Astrocyte (in vitro differentiated cells and primary cell): ENCODE data around the gene ZDHHC21. TPM values are rescaled to one million over a fixed set of nuclear protein-coding genes. Genes with fewer than 3 reads are reported as not detected.
"Not testable (repeated sequence)": the region's sequence is repeated elsewhere in the genome, so short reads cannot be mapped to it uniquely, and the experiment has no call there.

Experiments
- DNase-seq: peaks from one replicate; pipeline ENCODE4 v3.0.0-alpha.2; 2010; ENCODE audit warnings: low read depth
- FAIRE-seq: peaks from 2 replicates; lab custom pipeline; 2011; peaks lifted over from hg19 to GRCh38; lab: Jason Lieb, UNC
- H2AFZ ChIP-seq: 2 replicates; pipeline ENCODE4 v1.6.0; 2012; ENCODE audit warnings: low read depth, low read length, inconsistent platforms
- H3K27ac ChIP-seq: 2 replicates; pipeline ENCODE4 v1.5.1; 2011; ENCODE audit warnings: low read depth, low read length, inconsistent platforms
- H3K27me3 ChIP-seq: 2 replicates; pipeline ENCODE4 v1.6.0; 2011; ENCODE audit warnings: low read length, inconsistent platforms; ENCODE audit not compliant: insufficient read depth
- H3K36me3 ChIP-seq: 2 replicates; pipeline ENCODE4 v1.5.1; 2011; ENCODE audit warnings: low read length, inconsistent platforms; ENCODE audit not compliant: insufficient read depth
- H3K4me1 ChIP-seq: 2 replicates; pipeline ENCODE4 v1.5.1; 2011; ENCODE audit warnings: low read length, inconsistent platforms; ENCODE audit not compliant: insufficient read depth
- H3K4me2 ChIP-seq: 2 replicates; pipeline ENCODE4 v1.6.0; 2012; ENCODE audit warnings: low read length, inconsistent platforms
- H3K4me3 ChIP-seq: 2 replicates; pipeline ENCODE4 v1.5.1; 2011; ENCODE audit warnings: low read depth, mild to moderate bottlenecking, low read length, inconsistent platforms; ENCODE audit not compliant: insufficient read depth
- H3K79me2 ChIP-seq: 2 replicates; pipeline ENCODE4 v1.6.0; 2012; ENCODE audit warnings: mild to moderate bottlenecking, low read length, inconsistent platforms; ENCODE audit not compliant: insufficient read depth
- H3K9ac ChIP-seq: 2 replicates; pipeline ENCODE4 v1.6.0; 2012; ENCODE audit warnings: mild to moderate bottlenecking, low read length, inconsistent platforms
- H3K9me3 ChIP-seq: 2 replicates; pipeline ENCODE4 v1.5.1; 2012; ENCODE audit warnings: low read depth, mild to moderate bottlenecking, low read length, inconsistent platforms; ENCODE audit not compliant: insufficient read depth
- H4K20me1 ChIP-seq: 2 replicates; pipeline ENCODE4 v1.6.0; 2012; ENCODE audit warnings: low read length, inconsistent platforms; ENCODE audit not compliant: insufficient read depth
- H3K27ac Mint-ChIP-seq: one replicate; pipeline ENCODE4 v1.8.0; 2021; ENCODE audit warnings: mild to moderate bottlenecking, mixed read lengths; ENCODE audit not compliant: unreplicated experiment
- H3K27me3 Mint-ChIP-seq: one replicate; pipeline ENCODE4 v1.8.0; 2021; ENCODE audit warnings: low read depth, mixed read lengths; ENCODE audit not compliant: unreplicated experiment
- H3K36me3 Mint-ChIP-seq: one replicate; pipeline ENCODE4 v1.8.0; 2021; ENCODE audit warnings: low read depth, mixed read lengths; ENCODE audit not compliant: unreplicated experiment
- H3K4me1 Mint-ChIP-seq: one replicate; pipeline ENCODE4 v1.8.0; 2021; ENCODE audit warnings: low read depth, mixed read lengths; ENCODE audit not compliant: unreplicated experiment
- H3K4me3 Mint-ChIP-seq: one replicate; pipeline ENCODE4 v1.8.0; 2021; ENCODE audit warnings: mild to moderate bottlenecking, moderate library complexity, mixed read lengths; ENCODE audit not compliant: unreplicated experiment
- H3K9me3 Mint-ChIP-seq: one replicate; pipeline ENCODE4 v1.8.0; 2021; ENCODE audit warnings: mild to moderate bottlenecking, mixed read lengths; ENCODE audit not compliant: unreplicated experiment
- EZH2 ChIP-seq: IDR thresholded peaks from 2 replicates; pipeline ENCODE4 v1.6.1; 2012; ENCODE audit warnings: mild to moderate bottlenecking, low read length, inconsistent platforms; ENCODE audit not compliant: insufficient read depth
- total RNA-seq: library from RNA; stranded (reverse); gene quantifications from 2 replicates; pipeline ENCODE4 v1.2.1, GENCODE V29; 2021
- TF ChIP-seq, protein P1 (sequence below): IDR thresholded peaks from 2 replicates; pipeline ENCODE4 v1.5.1; 2011; ENCODE audit warnings: low read depth, mild to moderate bottlenecking, inconsistent platforms, low read length, moderate library complexity; ENCODE audit not compliant: insufficient read depth

The ZDHHC21 gene
- total RNA-seq, 1 donor from 2014 or later, result 9.8 TPM

DNA sequence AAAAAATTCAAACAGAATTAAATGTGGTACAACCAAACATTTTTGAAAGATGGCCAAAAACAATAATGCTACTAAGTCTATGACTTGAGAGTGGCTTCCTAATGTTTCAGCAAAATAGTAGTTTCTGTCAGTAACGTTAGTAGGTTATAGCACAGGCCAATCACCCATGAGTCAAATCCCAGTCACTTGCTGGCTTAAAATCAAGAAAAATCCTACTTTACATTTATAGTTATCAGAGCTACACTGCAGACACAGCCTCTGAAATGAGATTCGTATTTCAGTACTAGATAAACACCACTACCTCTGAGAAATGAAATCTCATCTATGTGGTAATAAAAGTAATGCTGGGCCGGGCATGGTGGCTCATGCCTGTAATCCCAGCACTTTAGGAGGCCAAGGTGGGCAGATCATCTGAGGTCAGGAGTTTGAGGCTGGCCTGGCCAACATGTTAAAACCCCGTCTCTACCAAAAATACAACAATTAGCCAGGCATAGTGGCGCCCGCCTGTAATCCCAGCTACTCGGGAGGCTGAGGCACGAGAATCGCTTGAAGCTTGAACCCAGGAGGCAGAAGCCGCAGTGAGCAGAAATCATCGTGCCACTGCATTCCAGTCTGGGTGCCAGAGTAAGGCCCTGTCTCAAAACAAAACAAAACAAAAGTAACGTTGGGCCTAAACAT lies 6.1 kb downstream of the ZDHHC21 start:
- H3K4me1 ChIP-seq, result peaks cover 13% of the 10 kb centered on the region
- Mint-ChIP-seq H3K27me3 (no peaks in the 10 kb centered on the region), H3K4me1 (peaks cover 4% of the 10 kb centered on the region), H3K36me3 (peaks cover 17% of the 10 kb centered on the region), H3K4me3 (no peak overlapping the region), H3K27ac (no peak overlapping the region), H3K9me3 (peaks cover 1% of the 10 kb centered on the region)
- H3K36me3 ChIP-seq, result peaks cover 4% of the 10 kb centered on the region
- peaks cover 8% of the 10 kb centered on the region for H4K20me1 ChIP-seq
- H3K4me3 ChIP-seq, result no peak overlapping the region
- FAIRE-seq (peak; percentile 34), DNase-seq (peak; percentile 91)
- peak overlapping the region; percentile 52 for H3K27ac ChIP-seq
- TF ChIP-seq, protein P1, sequence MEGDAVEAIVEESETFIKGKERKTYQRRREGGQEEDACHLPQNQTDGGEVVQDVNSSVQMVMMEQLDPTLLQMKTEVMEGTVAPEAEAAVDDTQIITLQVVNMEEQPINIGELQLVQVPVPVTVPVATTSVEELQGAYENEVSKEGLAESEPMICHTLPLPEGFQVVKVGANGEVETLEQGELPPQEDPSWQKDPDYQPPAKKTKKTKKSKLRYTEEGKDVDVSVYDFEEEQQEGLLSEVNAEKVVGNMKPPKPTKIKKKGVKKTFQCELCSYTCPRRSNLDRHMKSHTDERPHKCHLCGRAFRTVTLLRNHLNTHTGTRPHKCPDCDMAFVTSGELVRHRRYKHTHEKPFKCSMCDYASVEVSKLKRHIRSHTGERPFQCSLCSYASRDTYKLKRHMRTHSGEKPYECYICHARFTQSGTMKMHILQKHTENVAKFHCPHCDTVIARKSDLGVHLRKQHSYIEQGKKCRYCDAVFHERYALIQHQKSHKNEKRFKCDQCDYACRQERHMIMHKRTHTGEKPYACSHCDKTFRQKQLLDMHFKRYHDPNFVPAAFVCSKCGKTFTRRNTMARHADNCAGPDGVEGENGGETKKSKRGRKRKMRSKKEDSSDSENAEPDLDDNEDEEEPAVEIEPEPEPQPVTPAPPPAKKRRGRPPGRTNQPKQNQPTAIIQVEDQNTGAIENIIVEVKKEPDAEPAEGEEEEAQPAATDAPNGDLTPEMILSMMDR, result no peak
- TF ChIP-seq EZH2, result no peak
- H3K9ac ChIP-seq, result no peak overlapping the region
- H3K9me3 ChIP-seq, result no peaks in the 10 kb centered on the region
- peaks cover 10% of the 10 kb centered on the region for H3K79me2 ChIP-seq
- H3K4me2 ChIP-seq, result peak overlapping the region; percentile 54
- no peaks in the 10 kb centered on the region for H3K27me3 ChIP-seq
- H2AFZ ChIP-seq, result no peak overlapping the region

DNA sequence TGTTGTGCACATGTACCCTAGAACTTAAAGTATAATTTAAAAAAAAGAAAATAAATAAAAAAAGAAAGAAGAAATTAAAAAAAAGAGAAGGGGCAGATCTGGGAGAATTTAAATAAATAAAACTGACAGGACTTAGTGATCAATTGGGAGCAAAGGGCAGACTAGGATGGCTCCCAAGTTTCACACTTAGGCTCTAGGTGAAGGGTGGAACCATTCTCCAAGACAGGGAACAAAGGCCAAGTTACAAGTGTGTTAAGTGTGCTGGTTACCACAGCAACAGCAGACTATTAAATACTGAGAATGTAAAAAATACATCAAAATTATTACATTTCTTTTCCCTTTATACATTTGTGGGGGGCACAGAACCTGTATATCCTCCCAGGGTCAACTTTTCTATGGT lies 7.1 kb downstream of the ZDHHC21 start:
- H2AFZ ChIP-seq, result no peak overlapping the region
- DNase-seq (no peak), FAIRE-seq (no peak)
- H3K36me3 ChIP-seq, result peaks cover 4% of the 10 kb centered on the region
- no peak overlapping the region for H3K4me2 ChIP-seq
- peaks cover 4% of the 10 kb centered on the region for H3K4me1 Mint-ChIP-seq
- TF ChIP-seq EZH2, result no peak
- TF ChIP-seq, protein P1, result no peak
- peaks cover 12% of the 10 kb centered on the region for H4K20me1 ChIP-seq
- no peaks in the 10 kb centered on the region for H3K27me3 Mint-ChIP-seq
- peaks cover 10% of the 10 kb centered on the region for H3K4me1 ChIP-seq
- no peak overlapping the region for H3K4me3 ChIP-seq
- H3K36me3 Mint-ChIP-seq, result peaks cover 18% of the 10 kb centered on the region
- no peaks in the 10 kb centered on the region for H3K9me3 ChIP-seq
- peaks cover 2% of the 10 kb centered on the region for H3K9me3 Mint-ChIP-seq
- no peak overlapping the region for H3K27ac ChIP-seq
- H3K79me2 ChIP-seq, result peaks cover 9% of the 10 kb centered on the region
- no peak overlapping the region for H3K9ac ChIP-seq
- H3K27ac Mint-ChIP-seq, result no peak overlapping the region
- H3K27me3 ChIP-seq, result no peaks in the 10 kb centered on the region
- H3K4me3 Mint-ChIP-seq, result no peak overlapping the region

DNA sequence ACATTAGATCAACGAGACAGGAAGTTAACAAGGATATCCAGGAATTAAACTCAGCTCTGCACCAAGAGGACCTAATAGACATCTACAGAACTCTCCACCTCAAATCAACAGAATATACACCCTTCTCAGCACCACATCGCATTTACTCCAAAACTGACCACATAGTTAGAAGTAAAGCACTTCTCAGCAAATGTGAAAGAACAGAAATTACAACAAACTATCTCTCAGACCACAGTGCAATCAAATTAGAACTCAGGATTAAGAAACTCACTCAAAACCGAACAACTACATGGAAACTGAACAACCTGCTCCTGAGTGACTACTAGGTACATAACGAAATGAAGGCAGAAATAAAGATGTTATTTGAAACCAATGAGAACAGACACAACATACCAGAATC lies 10.6 kb downstream of the ZDHHC21 start:
- not testable (repeated sequence) for H3K9ac ChIP-seq, H4K20me1 ChIP-seq, H3K27me3 Mint-ChIP-seq, FAIRE-seq, H3K9me3 Mint-ChIP-seq, H3K4me3 Mint-ChIP-seq, DNase-seq, H3K9me3 ChIP-seq, H3K4me3 ChIP-seq, H3K4me1 Mint-ChIP-seq, H2AFZ ChIP-seq, H3K27me3 ChIP-seq, H3K27ac Mint-ChIP-seq, H3K4me1 ChIP-seq, H3K36me3 ChIP-seq, H3K27ac ChIP-seq, H3K4me2 ChIP-seq
- H3K79me2 ChIP-seq, result peaks cover 10% of the 10 kb centered on the region
- H3K36me3 Mint-ChIP-seq, result peaks cover 13% of the 10 kb centered on the region
